Fibroblast of the conjunctiva (primary cell): Measurements from ENCODE around the gene ANTXRL.
"Not testable (repeated sequence)": the region's sequence is repeated elsewhere in the genome, so short reads cannot be mapped to it uniquely, and the experiment has no call there.

Source experiments
- DNase-seq: peaks from one replicate; pipeline ENCODE4 v3.0.0-alpha.2; 2010; ENCODE audit warnings: low read depth

Gene ANTXRL

DNA sequence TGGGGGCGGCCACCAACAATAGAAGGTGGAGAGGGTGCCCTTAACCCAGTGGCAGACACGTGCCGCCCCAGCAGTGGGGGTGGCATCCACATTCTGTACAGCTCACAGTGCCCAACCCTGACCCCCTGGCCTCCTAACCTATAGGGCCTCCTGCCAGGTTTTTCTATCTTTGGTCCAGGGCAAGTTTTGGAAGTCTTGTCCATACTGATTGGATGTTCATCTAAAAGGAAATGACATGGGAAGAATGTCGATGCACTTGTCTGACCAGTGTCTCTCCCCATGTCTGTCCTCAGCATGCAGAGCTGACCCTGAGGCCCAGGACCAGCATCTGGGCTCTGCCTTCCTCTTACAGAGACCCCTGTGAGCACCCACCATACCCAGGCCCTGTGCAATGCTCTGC is 32.3 kb upstream of the ANTXRL start:
- DNase-seq, result no peak

GRCh38 chr10:46255210-46255609 is 31.6 kb upstream of the ANTXRL start:
- DNase-seq, result not testable (repeated sequence)

GRCh38 chr10:46255801-46256747 is 30.7 kb upstream of the ANTXRL start:
- no peak for DNase-seq

- no peak for DNase-seq
Measured at GRCh38 chr10:46257099-46257498, 29.7 kb upstream of the ANTXRL start.

DNA sequence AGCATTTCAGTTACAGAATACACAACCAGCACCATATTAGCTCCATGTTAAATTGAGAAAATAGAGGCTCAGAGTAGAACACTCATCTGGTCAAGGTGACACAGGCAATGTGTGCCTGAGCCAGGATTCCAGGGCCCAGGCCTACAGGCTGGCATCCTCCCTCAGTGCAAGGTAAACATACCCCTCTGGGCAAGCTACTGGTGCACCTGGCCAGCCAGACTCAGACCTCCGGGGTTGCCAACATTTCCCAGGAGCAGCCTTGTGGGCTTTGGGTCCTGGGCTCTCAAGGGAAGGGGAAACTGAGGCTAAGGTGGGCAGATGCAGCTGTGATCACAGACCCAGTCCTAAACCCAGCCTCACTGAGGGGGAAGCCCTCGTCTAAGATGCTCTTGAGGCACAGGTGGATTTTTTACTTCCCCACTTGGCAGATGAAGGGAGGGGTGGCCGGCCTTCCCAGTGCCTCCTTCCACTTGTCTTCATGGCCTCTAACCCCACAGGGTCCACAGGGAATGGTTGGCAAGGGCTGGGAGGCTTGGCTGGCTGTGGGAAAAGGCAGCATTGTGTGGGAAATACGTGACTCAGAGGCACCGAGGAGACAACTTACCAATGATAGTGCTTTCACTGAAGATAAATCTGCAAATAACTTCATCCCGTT is 23.8 kb upstream of the ANTXRL start:
- DNase-seq, result not testable (repeated sequence)

DNA sequence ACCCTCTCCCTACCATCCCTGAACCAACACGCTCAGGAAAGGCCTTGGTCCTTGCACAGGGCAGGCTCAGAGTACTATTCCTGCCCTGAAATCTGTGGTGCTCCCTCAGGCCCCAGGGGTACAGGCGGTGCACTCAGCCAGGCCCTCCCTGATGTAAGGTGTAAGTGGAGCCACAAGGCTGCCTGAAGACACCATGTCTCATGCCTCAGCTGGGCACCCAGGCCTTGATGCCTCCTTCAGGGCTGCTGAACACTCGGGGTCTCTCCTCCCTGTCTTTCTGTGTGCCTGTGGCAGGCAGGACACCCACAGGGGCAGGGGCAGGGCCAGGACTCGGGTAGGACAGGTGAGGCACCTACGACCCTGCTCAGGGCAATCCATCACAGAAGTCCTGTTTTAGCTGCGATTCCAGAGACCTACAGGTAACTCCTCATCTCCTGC is 22.9 kb upstream of the ANTXRL start:
- DNase-seq, result no peak

- DNase-seq, result no peak
Measured at GRCh38 chr10:46264336-46264735, 22.5 kb upstream of the ANTXRL start.

DNA sequence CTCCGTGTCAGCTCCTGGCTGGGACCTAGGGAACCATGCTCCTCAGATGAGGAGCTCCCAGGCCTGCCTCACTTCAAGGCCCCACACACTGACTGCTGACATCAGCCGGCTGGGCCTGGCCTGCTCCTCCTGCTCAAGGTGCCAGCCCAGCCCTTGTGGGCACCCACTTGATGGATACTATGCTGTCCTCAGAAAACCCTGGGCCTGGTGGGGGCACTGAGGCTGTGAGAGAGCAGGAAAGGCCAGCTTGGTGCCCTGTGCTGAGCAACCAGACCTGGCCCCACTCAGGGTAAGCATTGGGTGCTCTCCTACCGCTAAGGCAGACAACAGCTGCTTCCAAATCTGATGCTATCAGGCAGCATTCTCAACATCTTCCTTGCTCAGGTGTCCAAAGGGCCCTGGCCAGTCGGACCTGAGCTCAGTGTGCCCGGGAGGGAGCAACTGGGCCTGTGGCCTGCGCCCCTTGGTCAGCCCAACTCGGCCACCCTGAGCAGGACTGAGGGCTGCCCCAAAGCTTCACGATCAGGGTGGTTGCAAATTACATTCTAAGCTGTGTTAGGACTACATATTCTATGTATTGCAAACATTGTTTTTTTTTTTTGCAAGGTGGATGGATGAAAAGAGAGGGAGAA is 21.9 kb upstream of the ANTXRL start:
- no peak for DNase-seq

GRCh38 chr10:46265566-46266305 is 21.1 kb upstream of the ANTXRL start:
- not testable (repeated sequence) for DNase-seq

DNA sequence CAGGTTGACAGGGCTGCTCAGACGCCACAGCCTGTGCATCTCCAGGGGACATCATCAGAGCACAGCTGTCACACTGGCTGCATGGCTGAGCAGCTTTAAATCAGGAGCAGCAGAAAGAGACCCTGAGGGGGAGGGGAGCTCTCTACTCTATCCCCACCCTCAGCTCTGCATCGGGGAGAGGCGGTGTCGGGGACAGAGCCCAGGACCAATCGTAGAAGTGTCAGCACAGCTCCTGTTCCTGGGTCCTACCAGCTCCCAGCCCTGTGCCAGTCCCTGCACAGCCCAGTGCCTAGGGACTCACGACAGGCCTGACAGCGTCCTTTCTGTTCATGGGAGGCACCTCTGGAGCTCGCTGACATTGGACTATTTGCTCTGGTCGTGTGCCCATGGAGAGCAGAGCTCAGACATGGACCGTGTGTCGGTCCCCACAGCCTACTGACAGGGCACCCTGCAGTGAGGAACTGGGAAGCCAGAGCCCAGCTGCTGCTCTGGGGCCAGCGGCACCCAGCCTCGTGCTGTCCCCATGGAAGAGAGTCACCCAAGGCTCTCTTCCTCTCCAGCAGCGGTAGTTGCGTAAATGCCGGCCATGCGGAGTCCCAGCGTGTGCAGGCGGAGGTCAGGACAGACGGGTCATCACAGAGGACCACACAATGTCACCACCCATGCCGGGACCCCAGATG is 20.4 kb upstream of the ANTXRL start:
- DNase-seq, result no peak

- no peak for DNase-seq
Measured at GRCh38 chr10:46267132-46267985, 19.4 kb upstream of the ANTXRL start.

DNA sequence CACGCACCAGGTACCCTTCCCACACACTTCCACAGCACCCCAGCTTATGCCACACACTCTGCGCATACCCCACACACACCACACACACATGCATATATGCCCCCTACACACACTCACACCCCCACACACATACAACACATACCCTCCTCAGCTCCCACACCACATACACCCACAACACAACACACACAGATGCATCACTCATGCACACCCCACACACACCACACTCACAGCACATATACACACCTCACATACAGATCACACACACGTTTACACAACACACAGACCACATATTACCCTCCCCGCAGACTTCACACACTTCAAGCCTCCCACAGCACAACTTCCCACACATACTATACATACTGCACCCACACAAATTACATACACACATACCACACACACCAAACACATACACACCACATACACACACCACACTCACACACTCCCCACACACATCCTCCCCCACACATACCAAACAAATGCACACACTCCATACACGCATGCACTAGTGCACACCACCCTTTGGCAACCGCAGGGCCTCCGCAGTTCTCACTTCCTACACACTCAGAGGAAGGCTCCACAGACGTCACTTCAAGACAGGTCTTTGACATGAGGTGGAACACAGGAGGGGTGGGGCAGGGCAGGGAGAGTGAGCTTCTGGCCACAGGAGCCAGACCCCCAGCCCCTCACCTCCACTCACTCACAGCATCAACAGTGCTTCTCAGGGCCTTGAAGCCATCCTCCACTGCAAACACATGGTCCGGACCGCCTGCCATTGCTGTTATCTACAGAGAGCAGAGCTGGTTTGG is 18.5 kb upstream of the ANTXRL start:
- DNase-seq, result no peak

- DNase-seq, result not testable (repeated sequence)
Measured at GRCh38 chr10:46269554-46270053, 17.2 kb upstream of the ANTXRL start.

- no peak for DNase-seq
Measured at GRCh38 chr10:46270086-46270811, 16.5 kb upstream of the ANTXRL start.

GRCh38 chr10:46270963-46271530 is 15.8 kb upstream of the ANTXRL start:
- not testable (repeated sequence) for DNase-seq

DNA sequence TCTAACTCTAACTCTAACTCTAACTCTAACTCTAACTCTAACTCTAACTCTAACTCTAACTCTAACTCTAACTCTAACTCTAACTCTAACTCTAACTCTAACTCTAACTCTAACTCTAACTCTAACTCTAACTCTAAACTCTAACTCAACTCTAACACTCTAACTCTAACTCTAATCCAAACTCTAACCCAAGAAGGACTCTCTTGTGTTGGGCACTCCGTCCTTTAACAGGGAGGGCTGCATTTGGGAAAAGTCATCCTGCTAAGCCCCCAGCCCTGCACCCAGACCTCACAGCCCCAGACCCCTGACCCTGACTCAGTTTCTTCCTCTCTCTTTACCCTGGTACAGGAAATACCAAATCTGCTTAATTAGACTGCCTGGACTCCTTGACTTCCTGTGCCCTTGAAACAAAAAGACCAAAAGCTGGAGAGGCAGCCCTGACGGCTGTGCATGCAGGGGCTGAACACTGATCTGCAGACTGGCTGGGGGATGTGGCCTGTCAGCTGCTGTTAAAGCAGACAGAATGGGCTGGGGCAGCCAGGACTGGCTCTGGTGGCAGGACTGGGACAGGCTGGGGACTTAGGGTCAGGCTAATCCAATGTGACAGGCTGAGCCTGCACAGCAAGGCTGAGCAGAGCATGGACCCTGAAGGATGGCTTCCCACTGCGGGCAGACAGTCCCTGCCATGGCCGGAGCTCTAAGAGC is 14.8 kb upstream of the ANTXRL start:
- DNase-seq, result not testable (repeated sequence)

DNA sequence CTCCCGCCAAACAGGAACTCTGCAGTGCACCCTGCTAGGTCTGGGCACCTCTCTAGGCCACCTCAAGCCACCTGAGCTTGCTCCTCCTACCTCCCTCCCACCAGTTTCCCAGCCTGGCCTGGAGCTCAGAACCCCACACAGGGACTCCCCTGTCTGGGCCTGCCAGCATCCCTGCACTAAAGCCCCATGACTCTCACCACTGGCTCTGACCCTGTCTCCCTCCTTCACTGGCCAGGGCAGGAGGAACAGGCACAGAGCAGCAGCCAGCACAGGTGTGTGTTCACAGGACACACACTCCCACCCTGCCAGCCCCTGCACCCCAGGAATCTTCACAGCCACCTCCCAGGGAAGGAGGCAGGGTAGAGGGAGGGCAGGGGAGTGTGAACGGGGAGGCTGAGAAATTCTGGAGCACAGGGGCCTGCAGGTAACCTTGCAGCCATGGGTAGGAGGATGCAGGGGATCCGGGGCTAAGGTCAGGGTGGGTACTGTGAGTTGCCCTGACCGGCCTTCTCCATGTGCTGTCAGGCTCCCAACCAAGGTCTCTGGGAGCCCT is 13.9 kb upstream of the ANTXRL start:
- DNase-seq, result no peak
